MM.1S (cell line): ENCODE measurements around the gene EMB.

Experiments used
- CTCF ChIP-seq: fragments of 300-600 bp; sonication (generic); IDR thresholded peaks from 2 replicates; pipeline ENCODE4 v1.5.1; 2016; ENCODE audit warnings: antibody characterized with exemption, low read length, mixed read lengths
- EZH2 ChIP-seq: fragments of 300-600 bp; sonication (generic); optimal IDR thresholded peaks from 2 replicates; pipeline ENCODE3; 2017; ENCODE audit warnings: low read depth, mild to moderate bottlenecking, antibody characterized with exemption, low read length, mixed read lengths
- EZH2phosphoT487 ChIP-seq: fragments of 300-600 bp; sonication (generic); IDR thresholded peaks from 2 replicates; pipeline ENCODE4 v1.6.1; 2018; ENCODE audit warnings: antibody characterized with exemption, low read length

DNA sequence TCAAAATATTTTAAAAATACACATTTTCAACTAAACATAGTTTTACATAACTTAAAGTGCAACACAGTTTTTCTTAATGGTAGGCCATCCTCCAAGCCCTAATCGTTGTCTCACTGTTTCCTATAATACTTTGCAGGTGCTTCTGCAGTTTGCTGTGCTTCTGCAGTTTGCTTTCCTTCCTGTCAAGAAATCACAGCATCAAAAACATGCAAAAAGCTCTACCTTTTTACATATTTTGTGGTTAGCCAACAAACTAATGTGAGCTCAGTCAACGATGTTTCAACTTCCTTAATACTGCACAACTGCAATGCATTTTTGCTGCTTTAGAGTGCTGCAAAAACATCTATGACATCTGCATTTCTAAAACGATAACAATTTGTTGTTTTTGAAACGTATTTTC, 25.2 kb downstream of the EMB start:
- no peak for TF ChIP-seq CTCF
- no peak for TF ChIP-seq EZH2phosphoT487
- TF ChIP-seq EZH2 = no peak
